Mammary epithelial cell (primary cell): ENCODE measurements around the gene USH2A.

ENCODE experiments used
- EZH2 ChIP-seq: IDR thresholded peaks from 2 replicates; pipeline ENCODE4 v1.6.1; 2012; ENCODE audit warnings: low read length, inconsistent platforms, borderline replicate concordance
- TF ChIP-seq, protein P1 (sequence below), 2 donors: IDR thresholded peaks in 1 of 2; conservative IDR thresholded peaks in 1 of 2; 2 replicates each; pipeline ENCODE4 v1.5.1; 2011 to 2012; ENCODE audit warnings: inconsistent platforms in 2 of 2, low read length in 2 of 2, mild to moderate bottlenecking in 2 of 2, control low read depth in 1 of 2, low read depth in 1 of 2; ENCODE audit not compliant: insufficient read depth in 1 of 2; ENCODE audit errors: extremely low read depth in 1 of 2

DNA sequence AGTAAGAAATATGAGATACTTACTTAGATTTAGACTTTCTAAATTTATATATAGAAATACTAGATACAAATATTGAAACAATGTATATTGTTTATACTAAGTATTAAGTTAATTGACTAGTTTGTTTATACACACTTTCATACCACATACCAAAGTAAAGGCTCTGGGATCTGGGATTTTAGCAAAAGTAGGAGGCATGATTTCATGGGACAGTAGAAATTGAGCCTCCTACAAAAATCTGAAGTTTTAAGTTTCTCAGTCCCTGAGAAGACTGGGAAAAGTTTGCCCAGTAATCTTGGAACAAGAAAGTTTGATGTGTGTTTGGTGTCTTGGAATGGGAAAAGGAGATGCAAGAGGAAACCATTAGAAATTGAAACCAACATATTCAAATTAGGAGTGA lies 825.3 kb downstream of the USH2A start:
- TF ChIP-seq, protein P1, sequence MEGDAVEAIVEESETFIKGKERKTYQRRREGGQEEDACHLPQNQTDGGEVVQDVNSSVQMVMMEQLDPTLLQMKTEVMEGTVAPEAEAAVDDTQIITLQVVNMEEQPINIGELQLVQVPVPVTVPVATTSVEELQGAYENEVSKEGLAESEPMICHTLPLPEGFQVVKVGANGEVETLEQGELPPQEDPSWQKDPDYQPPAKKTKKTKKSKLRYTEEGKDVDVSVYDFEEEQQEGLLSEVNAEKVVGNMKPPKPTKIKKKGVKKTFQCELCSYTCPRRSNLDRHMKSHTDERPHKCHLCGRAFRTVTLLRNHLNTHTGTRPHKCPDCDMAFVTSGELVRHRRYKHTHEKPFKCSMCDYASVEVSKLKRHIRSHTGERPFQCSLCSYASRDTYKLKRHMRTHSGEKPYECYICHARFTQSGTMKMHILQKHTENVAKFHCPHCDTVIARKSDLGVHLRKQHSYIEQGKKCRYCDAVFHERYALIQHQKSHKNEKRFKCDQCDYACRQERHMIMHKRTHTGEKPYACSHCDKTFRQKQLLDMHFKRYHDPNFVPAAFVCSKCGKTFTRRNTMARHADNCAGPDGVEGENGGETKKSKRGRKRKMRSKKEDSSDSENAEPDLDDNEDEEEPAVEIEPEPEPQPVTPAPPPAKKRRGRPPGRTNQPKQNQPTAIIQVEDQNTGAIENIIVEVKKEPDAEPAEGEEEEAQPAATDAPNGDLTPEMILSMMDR (conservative IDR thresholded peaks at IDR 0.05 in 1 of 2, IDR thresholded peaks at IDR 0.05 in 1 of 2; ENCODE audit: extremely low read depth in 1 of 2, insufficient read depth in 1 of 2, low read depth in 1 of 2, low read length in 2 of 2), result no peak
- no peak for TF ChIP-seq EZH2
